HUES48 (cell line): Measurements from ENCODE around the gene STK25.

Experiments
- H3K27ac ChIP-seq: one replicate; pipeline ENCODE4 v1.7.0; 2013; ENCODE audit warnings: low read depth, low read length, inconsistent platforms
- H3K27me3 ChIP-seq: 2 replicates; pipeline ENCODE4 v1.6.1; 2013; ENCODE audit warnings: mild to moderate bottlenecking, low read length; ENCODE audit not compliant: control insufficient read depth, insufficient read depth
- H3K36me3 ChIP-seq: 2 replicates; pipeline ENCODE4 v1.6.1; 2013; ENCODE audit warnings: low read length; ENCODE audit not compliant: control insufficient read depth, insufficient read depth
- H3K4me1 ChIP-seq: 2 replicates; pipeline ENCODE4 v1.6.1; 2013; ENCODE audit warnings: mild to moderate bottlenecking, low read length; ENCODE audit not compliant: control insufficient read depth, insufficient read depth
- H3K4me3 ChIP-seq: 2 replicates; pipeline ENCODE4 v1.5.1; 2013; ENCODE audit warnings: mild to moderate bottlenecking, low read depth, low read length
- H3K9ac ChIP-seq: 2 replicates; pipeline ENCODE4 v1.6.1; 2013; ENCODE audit warnings: mild to moderate bottlenecking, low read depth, low read length, moderate library complexity
- H3K9me3 ChIP-seq: 2 replicates; pipeline ENCODE4 v1.6.1; 2013; ENCODE audit warnings: low read length; ENCODE audit not compliant: control insufficient read depth, insufficient read depth

Gene STK25

DNA sequence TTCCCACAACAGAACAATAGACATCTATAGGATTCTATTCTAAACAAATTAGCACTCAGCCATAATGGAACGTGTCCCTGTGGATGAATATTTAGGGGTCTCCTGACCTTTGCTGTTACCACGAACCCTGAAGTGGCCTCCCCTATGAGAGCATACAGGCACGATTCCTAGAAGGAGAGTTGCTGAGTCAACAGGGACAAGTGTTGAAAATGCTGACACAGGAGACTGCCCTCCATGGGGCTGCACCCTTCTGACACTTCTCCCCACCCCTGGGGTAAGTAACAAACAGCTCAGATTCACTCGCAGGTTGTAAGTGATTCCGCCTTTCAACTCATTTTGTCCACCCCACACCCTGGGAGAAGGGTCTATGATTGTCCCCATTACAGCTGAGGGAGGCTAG lies 14.1 kb upstream of the STK25 start:
- no peak overlapping the region for H3K4me3 ChIP-seq
- H3K9me3 ChIP-seq, result peaks cover 4% of the 10 kb centered on the region; the same call in 1 of the 2 replicates
- H3K9ac ChIP-seq, result no peak overlapping the region
- no peak overlapping the region for H3K27ac ChIP-seq
- H3K27me3 ChIP-seq, result no peaks in the 10 kb centered on the region
- no peaks in the 10 kb centered on the region for H3K4me1 ChIP-seq
- no peaks in the 10 kb centered on the region for H3K36me3 ChIP-seq

DNA sequence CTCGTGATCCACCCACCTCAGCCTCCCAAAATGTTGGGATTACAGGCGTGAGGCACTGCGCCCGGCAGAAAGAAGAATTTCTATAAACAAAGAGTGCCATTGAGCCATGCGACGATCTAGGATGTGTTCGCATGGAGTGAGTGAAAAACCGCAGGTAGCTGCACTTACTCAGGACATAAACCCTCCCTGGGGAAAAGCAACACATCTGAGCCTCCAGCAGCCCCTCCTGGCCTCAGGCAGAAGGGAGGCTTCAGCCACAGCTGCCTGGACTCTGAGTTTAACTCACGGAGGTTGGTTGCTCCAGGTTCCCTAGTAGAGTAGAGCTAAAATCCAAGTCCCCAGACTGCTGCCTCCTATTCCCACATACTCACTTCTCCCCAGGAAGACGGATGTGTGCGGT lies 11.3 kb upstream of the STK25 start:
- H3K36me3 ChIP-seq, result no peaks in the 10 kb centered on the region
- H3K4me3 ChIP-seq, result no peak overlapping the region

DNA sequence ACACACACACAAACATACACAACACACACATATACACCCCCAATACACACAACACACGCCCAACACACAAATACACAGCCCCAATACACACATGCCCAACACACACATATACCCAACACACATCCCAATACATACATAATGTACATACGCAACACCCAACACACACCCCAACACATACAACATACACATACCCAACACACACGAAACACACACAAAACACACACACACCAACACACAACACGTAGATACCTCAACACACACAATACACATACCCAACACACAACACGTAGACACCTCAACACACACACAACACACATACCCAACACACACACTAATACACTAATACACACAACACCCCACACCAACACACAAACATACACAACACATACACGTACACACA lies 8.9 kb upstream of the STK25 start:
- no peak overlapping the region for H3K9ac ChIP-seq
- no peaks in the 10 kb centered on the region for H3K36me3 ChIP-seq
- H3K27ac ChIP-seq, result no peak overlapping the region
- no peak overlapping the region for H3K4me3 ChIP-seq
- H3K4me1 ChIP-seq, result no peaks in the 10 kb centered on the region
- H3K9me3 ChIP-seq, result no peaks in the 10 kb centered on the region
- no peaks in the 10 kb centered on the region for H3K27me3 ChIP-seq

More for the DNA sequence above, 11.3 kb upstream of the STK25 start:
- Histone ChIP-seq H3K4me1 (no peaks in the 10 kb centered on the region), H3K27me3 (no peaks in the 10 kb centered on the region), H3K9me3 (no peaks in the 10 kb centered on the region), H3K9ac (no peak overlapping the region), H3K27ac (no peak overlapping the region)

DNA sequence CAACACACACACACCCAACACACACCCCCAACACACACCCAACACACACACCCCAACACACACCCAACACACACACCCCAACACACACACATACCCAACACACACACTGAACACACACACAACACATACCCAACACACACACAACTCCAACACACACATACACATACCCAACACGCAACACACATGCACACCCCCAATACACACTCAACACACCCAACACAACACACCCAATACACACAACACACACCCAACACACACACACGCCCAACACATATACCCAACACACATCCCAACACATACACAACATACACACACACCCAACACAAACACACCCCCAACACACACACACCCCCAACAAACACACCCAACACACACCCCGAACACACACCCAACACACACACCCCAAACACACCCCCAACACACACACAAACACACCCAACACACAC lies 8.2 kb upstream of the STK25 start:
- Histone ChIP-seq H3K27ac (no peak overlapping the region), H3K4me1 (no peaks in the 10 kb centered on the region), H3K27me3 (no peaks in the 10 kb centered on the region), H3K9me3 (no peaks in the 10 kb centered on the region), H3K36me3 (no peaks in the 10 kb centered on the region), H3K4me3 (no peak overlapping the region), H3K9ac (no peak overlapping the region)

DNA sequence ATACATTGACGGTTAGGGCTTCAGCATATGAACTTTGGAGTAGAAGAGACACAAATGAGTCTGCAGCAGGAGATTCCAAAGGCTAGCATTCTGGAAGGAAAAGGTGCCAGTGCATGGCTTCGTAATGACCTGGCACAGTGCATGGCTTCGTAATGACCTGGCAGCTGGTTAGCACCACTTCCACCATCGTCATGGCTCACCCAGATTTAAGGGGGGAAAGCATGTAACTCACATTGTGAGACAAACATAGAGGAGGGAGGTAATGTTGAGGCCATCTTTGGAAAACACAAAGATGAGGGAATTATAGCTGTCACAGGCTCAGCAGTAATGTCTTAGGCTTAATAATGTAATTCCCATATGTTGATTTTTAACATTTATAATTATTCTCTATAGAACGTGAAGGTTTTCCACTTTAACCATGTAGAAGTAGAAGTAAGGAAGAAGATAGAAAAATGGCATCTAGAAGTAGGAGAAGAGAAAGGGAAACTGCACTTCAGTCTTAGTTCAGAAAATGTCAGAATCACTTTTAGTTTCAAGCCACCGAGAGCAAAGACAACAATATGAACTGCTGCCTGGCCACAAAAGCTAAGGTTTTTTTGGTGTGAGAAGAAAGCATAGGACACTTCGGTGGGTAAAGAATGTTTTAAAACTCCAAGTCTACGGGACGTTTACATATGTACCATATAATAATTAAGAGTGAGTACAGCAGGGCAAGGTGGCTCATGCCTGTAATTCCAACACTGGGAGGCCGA lies 6.8 kb upstream of the STK25 start:
- H3K9ac ChIP-seq, result no peak overlapping the region
- H3K4me1 ChIP-seq, result no peaks in the 10 kb centered on the region
- H3K27me3 ChIP-seq, result no peaks in the 10 kb centered on the region
- no peak overlapping the region for H3K4me3 ChIP-seq
- H3K36me3 ChIP-seq, result no peaks in the 10 kb centered on the region
- H3K9me3 ChIP-seq, result no peaks in the 10 kb centered on the region
- H3K27ac ChIP-seq, result no peak overlapping the region

DNA sequence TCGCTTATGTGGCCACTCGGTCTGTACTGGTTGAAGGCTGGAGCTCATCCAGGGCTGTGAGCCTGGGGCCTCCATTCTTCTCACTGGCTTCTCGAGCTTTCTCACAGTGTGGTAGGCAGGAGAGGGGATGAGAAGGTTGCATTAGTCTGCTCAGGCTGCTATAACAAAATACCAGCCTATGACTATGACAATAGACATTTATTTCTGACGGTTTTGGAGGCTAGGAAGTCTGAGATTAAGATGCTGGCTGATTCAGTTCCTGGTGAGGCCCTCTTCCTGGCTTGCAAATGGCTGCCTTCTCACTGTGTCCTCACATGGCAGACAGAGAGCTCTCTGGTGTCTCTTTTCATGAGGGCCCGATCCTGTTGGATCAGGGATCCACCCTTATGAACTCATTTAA lies 6.2 kb upstream of the STK25 start:
- Histone ChIP-seq H3K9ac (no peak overlapping the region), H3K4me1 (peaks cover under 1% of the 10 kb centered on the region; the same call in 1 of the 2 replicates), H3K9me3 (no peaks in the 10 kb centered on the region), H3K27me3 (peaks cover 2% of the 10 kb centered on the region), H3K36me3 (no peaks in the 10 kb centered on the region), H3K27ac (no peak overlapping the region), H3K4me3 (no peak overlapping the region)

DNA sequence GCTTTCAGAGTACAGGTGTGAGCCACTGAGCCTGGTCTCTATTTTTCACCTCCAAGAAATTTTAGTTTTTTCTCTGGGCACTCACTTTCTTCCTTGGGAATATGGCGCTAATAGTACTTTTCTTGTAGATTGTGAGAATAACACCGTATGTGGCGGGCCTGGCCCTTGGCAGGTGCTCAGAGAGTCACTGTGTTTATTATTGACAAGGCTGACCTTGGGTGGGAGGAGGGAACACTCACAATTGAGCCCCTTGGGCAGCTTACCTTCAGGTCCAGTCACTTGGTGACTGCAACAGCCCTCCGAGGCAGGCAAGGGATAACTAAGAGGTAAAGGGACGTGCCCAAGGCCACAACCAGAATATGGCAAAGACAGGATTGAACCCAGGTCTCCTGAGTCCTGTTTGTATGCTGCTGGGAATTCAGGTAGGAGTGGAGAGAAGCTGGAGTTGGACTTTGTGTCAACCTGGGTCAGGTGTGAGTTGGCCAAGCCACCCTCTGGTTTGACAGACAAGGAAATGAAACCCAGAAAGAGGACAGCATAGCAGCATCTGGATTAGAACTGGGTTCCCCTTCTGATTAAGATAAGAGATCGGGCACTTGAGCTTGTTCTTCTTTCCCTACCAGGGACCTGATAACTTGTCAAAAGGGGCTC lies 2.8 kb upstream of the STK25 start:
- no peak overlapping the region for H3K9ac ChIP-seq
- no peak overlapping the region for H3K4me3 ChIP-seq
- H3K36me3 ChIP-seq, result no peaks in the 10 kb centered on the region; the same call in 1 of the 2 replicates
- H3K4me1 ChIP-seq, result peaks cover 11% of the 10 kb centered on the region; the same call in 1 of the 2 replicates
- no peaks in the 10 kb centered on the region for H3K9me3 ChIP-seq
- peaks cover 6% of the 10 kb centered on the region for H3K27me3 ChIP-seq
- H3K27ac ChIP-seq, result no peak overlapping the region

DNA sequence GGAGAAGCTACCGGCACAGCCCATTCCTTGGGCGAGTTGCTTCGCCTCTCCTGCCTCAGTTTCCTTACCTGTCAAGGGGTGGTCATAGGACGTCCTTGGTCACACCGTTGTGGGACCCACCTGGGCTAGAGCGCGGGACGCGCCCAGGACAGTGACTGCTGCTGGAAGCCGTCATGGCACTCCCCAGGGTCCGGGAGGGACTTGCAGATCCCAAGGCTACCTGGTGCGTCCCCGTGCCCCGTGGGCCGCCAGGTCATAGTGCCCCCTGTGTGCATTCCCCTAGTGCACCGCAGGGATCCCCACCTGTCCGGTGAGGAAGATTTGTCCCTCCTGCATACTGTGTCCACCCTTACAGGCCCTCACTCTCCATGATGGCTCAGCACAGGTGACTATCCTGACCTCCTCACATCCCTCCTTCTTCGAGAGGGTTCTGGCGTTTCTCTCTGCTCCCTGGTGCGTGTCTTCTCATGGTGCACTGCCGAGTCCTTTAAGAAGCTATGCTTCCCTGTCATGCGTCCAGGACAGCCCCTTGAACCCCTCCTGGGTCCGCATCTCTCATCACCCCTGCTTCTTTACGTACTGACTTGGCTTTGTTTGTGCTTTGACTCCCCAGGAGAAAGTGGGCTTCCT lies 886 bp upstream of the STK25 start:
- Histone ChIP-seq H3K27ac (peak overlapping the region; percentile 51), H3K4me3 (peak overlapping the region; percentile 80), H3K4me1 (peaks cover 11% of the 10 kb centered on the region; the same call in 1 of the 2 replicates), H3K36me3 (no peaks in the 10 kb centered on the region; the same call in 1 of the 2 replicates), H3K9me3 (no peaks in the 10 kb centered on the region), H3K9ac (peak overlapping the region; percentile 56), H3K27me3 (peaks cover 6% of the 10 kb centered on the region)

DNA sequence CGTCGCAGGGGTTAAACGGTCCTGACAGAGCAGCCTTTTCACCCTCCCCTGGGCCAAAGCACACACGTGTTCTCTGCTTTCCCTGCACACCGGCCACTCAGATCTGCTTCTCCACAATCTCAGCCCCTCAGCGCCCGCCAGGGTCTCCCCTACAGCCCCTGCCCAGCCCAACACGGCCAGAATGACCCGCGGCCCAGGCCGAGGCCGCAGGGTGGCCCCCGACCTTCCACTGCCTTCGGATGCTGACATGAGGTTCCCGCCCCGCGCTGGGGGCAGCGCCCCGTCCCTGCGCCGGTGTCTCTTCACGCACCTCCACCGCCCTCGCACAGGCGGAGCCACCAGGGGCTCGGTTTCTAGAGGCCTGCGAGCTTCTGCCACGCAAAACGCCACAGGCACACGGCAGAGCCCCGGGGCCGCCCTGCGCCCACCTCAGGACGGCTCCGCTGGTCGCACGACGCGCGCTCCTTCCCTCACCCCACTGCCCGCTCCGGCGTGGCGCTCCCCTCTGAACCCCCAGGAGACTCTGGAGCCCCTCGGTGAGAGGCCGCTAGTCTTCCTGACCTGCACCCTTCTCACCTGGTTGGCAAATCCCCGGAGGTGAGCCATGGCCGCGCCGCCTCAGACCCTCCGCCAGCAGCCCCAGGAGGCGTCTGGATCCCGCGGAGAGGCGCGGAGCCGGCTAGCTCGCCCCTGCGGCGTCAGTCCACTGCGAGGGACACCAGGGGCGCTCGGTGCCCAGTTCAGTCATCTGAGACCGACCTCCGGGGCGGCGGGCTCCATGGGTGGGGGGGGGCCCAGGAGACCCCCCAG lies 749 bp downstream of the STK25 start:
- Histone ChIP-seq H3K27me3 (peaks cover 6% of the 10 kb centered on the region), H3K9ac (peak overlapping the region; percentile 50; the same call in 1 of the 2 replicates), H3K36me3 (peaks cover 3% of the 10 kb centered on the region; the same call in 1 of the 2 replicates), H3K4me3 (peak overlapping the region; percentile 80), H3K4me1 (peaks cover 11% of the 10 kb centered on the region; the same call in 1 of the 2 replicates), H3K9me3 (no peaks in the 10 kb centered on the region), H3K27ac (peak overlapping the region; percentile 83)

DNA sequence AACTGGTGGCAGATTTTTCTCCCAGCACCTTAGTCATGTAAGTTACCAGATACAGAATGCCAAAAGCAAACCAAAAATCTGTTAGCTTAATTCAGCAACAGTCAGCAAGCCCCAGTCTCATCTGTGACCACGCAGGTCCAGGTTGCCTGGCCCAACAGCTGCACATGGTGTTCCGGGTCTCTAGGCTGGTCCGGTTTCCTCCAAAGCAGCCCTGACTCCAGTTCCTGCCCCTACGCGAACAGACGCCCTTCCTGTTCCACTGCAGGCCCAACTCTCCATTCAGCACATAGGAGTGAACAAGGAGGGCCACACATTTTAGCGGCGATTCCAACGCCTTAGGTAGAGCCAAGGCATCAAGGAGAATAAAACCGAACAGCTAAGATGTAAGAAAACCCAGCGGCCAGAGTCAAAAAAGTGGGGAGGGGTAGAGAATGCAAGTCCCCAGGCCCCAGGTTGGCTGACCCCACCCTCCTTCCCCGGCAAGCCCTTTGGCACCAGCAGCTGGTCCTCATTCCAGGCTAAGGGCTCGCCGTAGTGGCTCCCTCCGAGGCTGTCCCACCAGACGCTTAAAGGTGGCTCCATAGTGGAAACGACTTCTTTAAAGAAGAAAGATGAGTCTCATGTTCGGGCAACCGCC lies 1.5 kb downstream of the STK25 start:
- Histone ChIP-seq H3K4me3 (peak overlapping the region; percentile 80), H3K36me3 (peaks cover 3% of the 10 kb centered on the region; the same call in 1 of the 2 replicates), H3K27ac (no peak overlapping the region), H3K9me3 (no peaks in the 10 kb centered on the region), H3K27me3 (peaks cover 6% of the 10 kb centered on the region), H3K4me1 (peaks cover 11% of the 10 kb centered on the region; the same call in 1 of the 2 replicates), H3K9ac (no peak overlapping the region)
